HFFc6 (cell line): ENCODE results near the gene RNF157. TPM values are rescaled to one million over a fixed set of nuclear protein-coding genes. Genes with fewer than 3 reads are reported as not detected.

Experiments used
- DNase-seq: peaks from one replicate; pipeline ENCODE4 v3.0.0-alpha.2; 2018
- H3K27ac Mint-ChIP-seq: 2 replicates; pipeline ENCODE4 v1.8.0; 2020; ENCODE audit warnings: mild to moderate bottlenecking, mixed read lengths
- H3K27me3 Mint-ChIP-seq: 2 replicates; pipeline ENCODE4 v1.8.0; 2021; ENCODE audit warnings: mild to moderate bottlenecking, moderate library complexity, mixed read lengths; ENCODE audit not compliant: insufficient read depth
- H3K36me3 Mint-ChIP-seq: 2 replicates; pipeline ENCODE4 v1.8.0; 2021; ENCODE audit warnings: low read depth, mixed read lengths
- H3K4me1 Mint-ChIP-seq: 2 replicates; pipeline ENCODE4 v1.8.0; 2020; ENCODE audit warnings: low read depth, mixed read lengths
- H3K4me3 Mint-ChIP-seq: 2 replicates; pipeline ENCODE4 v1.8.0; 2020; ENCODE audit warnings: mild to moderate bottlenecking, moderate library complexity, mixed read lengths
- H3K9me3 Mint-ChIP-seq: 2 replicates; pipeline ENCODE4 v1.8.0; 2020; ENCODE audit warnings: mild to moderate bottlenecking, mixed read lengths
- CTCF ChIP-seq: fragments of 200-600 bp; sonication (generic); IDR thresholded peaks from 2 replicates; pipeline ENCODE4 v1.5.0; 2021; ENCODE audit warnings: antibody characterized with exemption, mild to moderate bottlenecking
- microRNA-seq: library from miRNA; unstranded; fragments of <30 nt; microRNA quantifications from one replicate; pipeline ENCODE4, GENCODE V29; 2019
- total RNA-seq, 6 experiments: library from RNA; stranded (reverse); fragmentation: NEBNext Ultra II Directional; extraction: Animal tissue kit (Norgen Biotek cat#: 25700); gene quantifications; 2 replicates in 1 of 6; 3 replicates in 5 of 6; pipeline ENCODE4 v1.2.3, GENCODE V29; 2021

Gene RNF157
- total RNA-seq, 6 experiments from 2014 or later, result 0.11 to 0.19 (median 0.18) TPM; not detected in 3

DNA sequence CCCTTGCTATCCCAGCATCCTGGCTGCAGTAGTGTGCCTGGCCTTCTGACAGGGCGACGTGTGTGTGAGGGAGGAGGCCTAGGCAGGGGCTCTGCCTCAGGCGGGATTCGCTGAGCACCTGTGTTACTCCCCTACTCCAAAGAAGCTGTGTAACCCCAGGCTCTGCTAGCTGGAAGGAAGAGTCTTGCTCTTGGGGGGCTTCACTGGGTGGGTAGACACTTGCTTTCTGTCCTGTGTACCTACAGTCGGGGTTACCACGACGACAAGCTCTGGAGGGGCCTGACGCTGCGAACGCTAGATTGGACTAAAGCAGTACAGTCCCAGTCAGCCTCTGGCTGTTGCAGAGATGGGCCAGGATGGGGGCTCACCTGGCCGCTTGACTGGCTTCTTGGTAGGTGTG is 146.2 kb downstream of the RNF157 start:
- no peak overlapping the region for H3K4me3 Mint-ChIP-seq
- peaks cover 16% of the 10 kb centered on the region for H3K36me3 Mint-ChIP-seq
- H3K27ac Mint-ChIP-seq, result peak overlapping the region; percentile 80; the same call in 1 of the 2 replicates
- no peak for TF ChIP-seq CTCF
- no peaks in the 10 kb centered on the region for H3K9me3 Mint-ChIP-seq
- peaks cover 16% of the 10 kb centered on the region for H3K4me1 Mint-ChIP-seq
- DNase-seq, result no peak
- H3K27me3 Mint-ChIP-seq, result no peaks in the 10 kb centered on the region

GRCh38 chr17:76092526-76093413 is 147.5 kb downstream of the RNF157 start:
- Mint-ChIP-seq H3K27me3 (no peaks in the 10 kb centered on the region), H3K27ac (no peak overlapping the region), H3K9me3 (no peaks in the 10 kb centered on the region), H3K4me1 (peaks cover 16% of the 10 kb centered on the region), H3K4me3 (no peak overlapping the region), H3K36me3 (peaks cover 16% of the 10 kb centered on the region)
- DNase-seq, result no peak
- TF ChIP-seq CTCF, result no peak

Small RNA genes lying within 50 kb of the gene (microRNA-seq; reads per million reads assigned to microRNA genes)
- not detected for gene MIR6868

Other genes starting within 250 kb of the RNF157 start
- 1 to 10 TPM; 1.9 to 2.9 (median 2.1) TPM for gene CDK3, start 239.6 kb downstream of the RNF157 start, total RNA-seq
- gene EVPL, start 213.2 kb downstream of the RNF157 start, total RNA-seq, result not detected
- 100 to 1,000 TPM in 3 of 6 experiments, 10 to 100 TPM in 3; 95.3 to 104 (median 100.0) TPM for gene SRP68, start 168.0 kb downstream of the RNF157 start, total RNA-seq
- under 1 TPM in 5 of 6 experiments, not detected in 1; 0.14 to 0.33 (median 0.15) TPM for gene GALR2, start 165.7 kb downstream of the RNF157 start, total RNA-seq
- under 1 TPM in 2 of 6 experiments, not detected in 4; 0.23 to 0.26 TPM for gene ZACN, start 161.3 kb downstream of the RNF157 start, total RNA-seq
- 100 to 1,000 TPM; 134 to 157 (median 144) TPM for gene EXOC7, start 136.7 kb downstream of the RNF157 start, total RNA-seq
- gene FOXJ1, start 99.2 kb downstream of the RNF157 start, total RNA-seq, result not detected
- 10 to 100 TPM; 24.5 to 35.7 (median 30.5) TPM for gene UBALD2, start 24.9 kb upstream of the RNF157 start, total RNA-seq
- 1 to 10 TPM; 1.2 to 2.3 (median 1.4) TPM for gene QRICH2, start 67.8 kb upstream of the RNF157 start, total RNA-seq
- gene PRPSAP1, start 113.4 kb upstream of the RNF157 start, total RNA-seq, result 10 to 100 TPM; 32.6 to 37.4 (median 35.1) TPM
- 10 to 100 TPM; 53.9 to 68.1 (median 55.7) TPM for gene SPHK1, start 144.1 kb upstream of the RNF157 start, total RNA-seq
- 10 to 100 TPM; 24.3 to 26.0 (median 24.5) TPM for gene UBE2O, start 212.7 kb upstream of the RNF157 start, total RNA-seq
- under 1 TPM in 1 of 6 experiments, not detected in 5; 0.21 TPM for gene AANAT, start 227.1 kb upstream of the RNF157 start, total RNA-seq